Effector CD8-positive, alpha-beta T cell (primary cell): ENCODE measurements around the gene NAT8.
"Not testable (repeated sequence)": the region's sequence is repeated elsewhere in the genome, so short reads cannot be mapped to it uniquely, and the experiment has no call there.

Source experiments
- DNase-seq: peaks from one replicate; lab custom pipeline; 2025; lab: John Stamatoyannopoulos, UW
- total RNA-seq, 4 experiments: gene quantifications; one replicate each; lab custom pipeline; 2026; lab: John Stamatoyannopoulos, UW

Gene NAT8, protein sequence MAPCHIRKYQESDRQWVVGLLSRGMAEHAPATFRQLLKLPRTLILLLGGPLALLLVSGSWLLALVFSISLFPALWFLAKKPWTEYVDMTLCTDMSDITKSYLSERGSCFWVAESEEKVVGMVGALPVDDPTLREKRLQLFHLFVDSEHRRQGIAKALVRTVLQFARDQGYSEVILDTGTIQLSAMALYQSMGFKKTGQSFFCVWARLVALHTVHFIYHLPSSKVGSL
- total RNA-seq: 0 to 0.18 (median 0) reads per million in 4 experiments

DNA sequence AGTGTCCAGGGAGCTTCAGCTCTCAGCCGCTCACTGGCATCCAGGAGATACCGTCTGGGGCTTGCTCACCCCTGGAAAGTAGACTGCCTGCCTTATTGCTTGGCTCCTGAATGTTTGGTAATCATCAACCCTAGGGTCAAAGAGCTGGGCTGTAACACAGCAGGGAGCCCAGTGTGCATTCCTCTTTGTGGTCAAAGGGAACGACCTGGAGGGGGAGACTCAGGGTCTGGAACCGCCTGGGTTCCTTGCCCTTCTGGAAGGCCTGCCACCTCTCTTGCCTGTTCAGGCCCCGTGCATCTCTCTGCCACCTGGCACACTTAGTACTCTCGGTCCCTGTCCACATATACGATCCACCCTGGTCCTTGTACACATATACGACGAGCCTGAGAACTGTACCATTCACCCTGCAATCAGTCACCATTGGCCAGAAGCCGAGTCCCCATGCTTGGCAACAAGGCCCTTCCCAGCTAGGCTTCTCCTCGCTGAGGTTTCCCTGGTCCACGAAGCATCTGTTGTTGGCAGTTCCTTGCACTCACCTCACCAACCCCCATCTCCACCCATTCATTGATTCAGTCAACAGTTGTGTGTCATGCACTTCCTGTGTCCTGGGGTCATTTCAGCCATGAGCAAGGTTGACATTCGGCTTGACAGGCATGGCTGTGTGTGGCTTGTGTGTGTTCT lies at the start of gene NAT8:
NAT8 (minus strand) TSS at position 85 of the 681 bp plus-strand sequence. CDS start 794 bp downstream, outside the sequence.
- DNase-seq: no peak

DNA sequence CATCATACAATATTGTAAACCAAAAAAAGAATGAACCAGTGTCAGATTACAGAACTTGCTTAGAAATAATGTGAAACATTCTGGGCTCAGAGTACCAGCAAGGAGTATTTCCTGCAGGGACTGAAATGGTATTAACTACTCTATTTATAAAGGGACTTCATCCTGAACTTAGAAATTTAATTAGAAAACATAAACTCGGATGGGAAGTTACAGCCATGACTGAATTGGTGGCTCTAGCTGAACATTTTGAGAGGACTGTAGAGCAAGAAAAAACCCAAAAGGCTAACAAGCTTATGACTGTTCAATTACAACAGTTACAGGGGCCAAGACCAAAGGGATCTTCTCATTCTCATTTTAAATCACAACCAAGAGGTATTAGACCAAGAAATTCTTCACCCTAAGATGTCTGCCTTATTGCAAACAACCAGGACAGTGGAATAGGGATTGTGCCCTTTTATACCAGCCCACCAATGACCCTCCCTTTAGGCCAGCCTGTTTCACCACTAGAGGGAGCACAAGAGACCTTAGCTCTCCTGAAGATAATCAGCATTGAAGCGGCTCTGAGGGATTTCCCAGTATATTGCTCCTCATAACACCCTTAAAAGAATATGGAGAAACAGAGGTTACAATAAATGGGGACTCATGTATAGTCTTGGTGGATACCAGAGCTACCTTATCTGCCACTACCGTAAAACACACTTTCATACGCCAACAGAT lies 48.3 kb upstream of the NAT8 start:
- not testable (repeated sequence) for DNase-seq

DNA sequence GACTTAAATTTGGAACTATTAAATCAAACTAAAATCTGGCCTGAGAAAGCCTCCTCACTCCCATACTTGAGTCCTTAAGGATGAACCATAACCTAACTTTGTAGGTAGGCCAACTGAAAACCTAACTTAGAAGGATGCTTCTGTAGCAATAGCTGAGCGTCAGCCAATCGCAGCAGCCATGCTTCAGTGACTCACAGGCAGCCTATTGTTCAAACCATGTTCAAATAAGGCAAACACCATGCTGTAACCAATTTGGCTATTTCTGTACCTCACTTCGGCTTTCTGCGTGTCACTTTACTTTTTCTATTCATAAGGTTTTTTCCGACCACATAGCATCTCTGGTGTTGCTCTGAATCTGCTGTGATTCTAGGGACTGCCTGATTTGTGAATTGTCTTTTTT lies 46.3 kb upstream of the NAT8 start:
- DNase-seq: not testable (repeated sequence)

DNA sequence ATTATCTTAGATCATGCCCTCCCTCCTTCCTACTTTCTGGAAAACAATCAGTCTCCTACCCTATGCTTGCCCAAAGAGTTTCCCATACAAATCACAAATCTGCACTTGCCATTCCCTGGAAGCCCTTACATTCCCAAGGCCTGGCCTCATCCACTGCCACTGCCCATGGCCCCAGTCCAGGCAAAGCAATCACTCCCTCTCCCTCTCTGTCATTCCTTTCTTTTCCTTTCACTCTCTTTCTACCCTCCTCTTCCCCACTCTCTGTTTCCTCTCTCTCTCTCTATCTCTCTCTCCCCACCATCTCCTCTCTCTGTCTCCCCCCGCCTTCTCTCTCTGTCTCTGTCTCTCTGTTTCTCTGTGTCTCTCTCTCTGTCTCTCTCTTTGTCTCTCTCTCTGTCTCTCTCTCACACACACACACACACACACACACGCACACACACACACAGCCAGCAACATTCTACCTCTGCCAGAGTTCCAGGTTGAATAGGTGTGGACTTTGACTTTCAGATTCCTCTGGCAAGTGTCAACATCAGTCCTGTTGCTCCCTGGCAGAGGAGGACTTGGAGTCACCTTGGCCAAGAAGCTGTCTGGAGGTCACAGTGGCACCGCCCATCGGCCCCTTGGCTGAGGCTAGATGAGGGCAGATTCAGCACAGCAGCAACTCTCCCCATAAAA lies 43.7 kb upstream of the NAT8 start:
- DNase-seq: no peak

DNA sequence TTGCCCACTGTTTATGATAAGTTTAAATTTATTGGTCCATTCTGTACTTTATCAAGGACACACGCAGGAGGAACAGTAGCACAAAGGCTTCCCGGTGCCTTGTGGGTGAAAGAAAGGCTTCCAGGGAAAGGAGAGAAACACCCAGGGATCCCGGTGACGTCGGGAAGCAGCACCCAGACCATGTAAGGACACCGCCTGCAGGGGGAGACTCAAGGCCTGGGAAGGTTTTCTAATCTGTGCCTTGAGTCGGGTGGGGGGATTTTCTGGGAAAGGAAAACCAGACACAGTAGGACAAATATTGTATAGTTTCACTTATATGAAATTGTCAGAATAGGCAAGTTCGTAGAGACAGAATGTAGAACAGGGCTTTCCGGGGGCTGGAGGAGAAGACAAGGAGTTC lies 42.7 kb upstream of the NAT8 start:
- DNase-seq: not testable (repeated sequence)

DNA sequence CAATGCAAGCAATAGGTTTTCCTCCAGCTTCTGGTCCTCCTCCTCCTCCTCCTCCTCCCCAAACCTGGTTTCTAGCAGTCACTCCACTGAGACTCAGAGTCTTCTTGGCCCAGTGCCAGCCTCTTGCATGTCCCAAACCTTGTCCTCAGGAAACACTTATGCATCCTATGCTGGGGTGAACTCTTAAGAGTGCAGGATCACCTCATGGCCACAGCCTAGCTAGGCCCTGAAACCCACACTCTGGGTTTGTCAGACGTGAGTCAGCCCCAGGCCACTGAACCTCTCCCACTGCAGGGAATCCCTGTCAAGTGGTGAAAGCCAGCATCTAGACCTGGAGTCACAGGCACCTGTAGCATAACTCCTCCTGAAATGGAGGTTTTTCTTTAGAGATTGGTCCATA lies 42.1 kb upstream of the NAT8 start:
- not testable (repeated sequence) for DNase-seq

DNA sequence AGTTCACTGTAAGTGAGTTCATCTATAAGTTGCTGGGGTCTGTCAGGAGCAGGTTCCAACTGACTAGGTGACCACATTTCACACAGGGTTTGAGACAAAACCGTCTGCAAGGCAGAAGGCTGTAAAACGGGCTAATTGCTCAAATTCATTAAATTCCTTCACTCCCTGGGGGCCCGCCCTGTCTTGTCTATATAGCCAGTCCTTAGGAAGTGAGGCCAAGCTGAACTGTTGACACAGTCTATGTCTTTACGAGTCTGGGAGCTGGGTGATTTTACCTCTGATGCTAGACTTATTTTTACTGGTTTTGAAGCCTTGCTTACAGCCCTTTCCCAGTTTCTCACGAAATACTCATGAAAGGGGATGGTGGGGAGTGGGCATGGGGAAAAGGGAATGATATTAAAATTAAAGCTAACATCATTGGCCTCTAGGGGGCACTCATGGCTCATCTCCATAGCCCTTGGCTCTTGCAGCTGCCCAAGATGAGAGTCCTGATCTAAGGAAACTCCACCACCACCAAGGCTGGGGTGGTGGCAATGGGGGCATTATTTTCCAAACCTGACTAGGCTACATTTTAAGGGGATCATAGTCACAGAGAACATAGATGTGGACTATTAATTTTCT lies 37.8 kb upstream of the NAT8 start:
- not testable (repeated sequence) for DNase-seq

DNA sequence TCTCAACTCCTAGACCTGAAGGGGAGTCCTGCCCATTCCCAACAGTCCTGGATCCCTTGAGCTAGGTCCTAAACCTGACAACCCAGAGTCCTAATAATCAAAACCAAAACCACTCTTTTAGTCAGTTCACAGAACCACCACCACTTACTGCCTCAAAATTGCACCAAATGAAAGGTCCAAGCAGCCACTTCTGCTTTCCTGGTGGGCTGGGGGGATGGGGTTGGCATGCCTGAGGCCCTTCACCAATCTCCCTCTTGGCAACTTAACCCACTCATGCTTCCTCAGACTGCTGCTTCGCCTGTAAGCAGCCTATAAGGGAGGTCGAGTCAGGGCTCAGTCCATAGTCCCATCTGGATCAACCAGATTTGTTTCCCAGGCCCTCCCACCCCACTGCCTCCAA lies 37.0 kb upstream of the NAT8 start:
- DNase-seq: not testable (repeated sequence)

DNA sequence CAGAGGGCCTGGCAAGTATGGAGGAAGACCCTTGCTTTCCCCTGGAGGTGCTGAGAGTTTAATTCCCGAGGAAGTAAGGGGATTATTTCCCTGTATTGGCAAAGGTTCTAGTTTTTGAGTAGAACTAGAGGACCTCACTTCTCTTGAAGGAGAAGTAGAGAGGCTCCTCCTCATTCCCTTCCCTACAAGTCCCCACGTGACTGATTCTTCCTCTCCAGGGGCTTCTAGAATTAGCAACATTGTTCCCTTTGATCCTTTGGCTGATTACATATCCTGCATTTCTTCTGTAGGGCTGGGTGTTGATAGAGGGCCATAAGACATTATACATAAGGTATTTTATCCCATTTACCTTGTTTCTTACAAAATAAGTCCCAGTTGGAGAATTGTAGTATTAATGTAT lies 35.8 kb upstream of the NAT8 start:
- not testable (repeated sequence) for DNase-seq

DNA sequence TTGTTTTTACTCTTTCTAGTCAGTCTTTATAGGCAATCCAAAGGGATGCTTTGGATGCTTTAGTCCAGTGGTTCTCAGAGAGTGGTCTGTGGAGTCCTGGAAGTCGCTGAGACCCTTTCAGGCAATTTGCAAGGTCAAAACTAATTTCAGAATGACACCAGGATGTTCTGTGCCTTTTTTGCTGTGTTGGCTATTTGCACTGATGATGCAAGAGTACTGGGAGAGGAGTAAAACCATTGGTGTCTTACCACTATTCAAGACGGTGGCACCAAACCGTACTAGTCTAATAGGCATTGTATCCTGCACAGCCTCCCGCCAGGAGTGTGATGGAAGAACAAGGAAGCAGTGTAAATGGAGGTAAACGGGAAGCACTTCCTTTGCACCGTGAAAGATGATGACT lies 34.0 kb upstream of the NAT8 start:
- DNase-seq: not testable (repeated sequence)

DNA sequence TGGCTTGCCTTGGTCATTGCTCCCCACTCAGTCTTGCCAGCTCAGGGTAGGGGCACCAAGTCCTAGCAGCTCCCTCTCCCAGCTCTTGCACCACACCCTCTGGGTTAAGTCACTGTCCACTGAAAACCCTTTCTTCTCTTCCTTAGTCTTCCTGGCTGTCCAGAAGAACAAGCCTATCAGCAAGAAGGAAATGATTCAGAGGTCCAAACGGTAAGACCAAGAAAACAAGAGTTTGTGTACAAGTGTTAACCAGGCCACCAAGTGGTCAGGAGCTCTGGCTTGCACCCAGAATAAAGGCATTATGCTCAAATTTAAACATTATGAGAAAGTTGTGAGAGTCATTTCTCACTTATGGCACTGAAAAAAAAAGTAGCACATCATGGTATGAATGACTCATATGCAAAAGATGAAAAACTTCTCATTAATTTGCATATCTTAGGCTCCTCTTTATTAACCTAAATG lies 32.5 kb upstream of the NAT8 start:
- not testable (repeated sequence) for DNase-seq

DNA sequence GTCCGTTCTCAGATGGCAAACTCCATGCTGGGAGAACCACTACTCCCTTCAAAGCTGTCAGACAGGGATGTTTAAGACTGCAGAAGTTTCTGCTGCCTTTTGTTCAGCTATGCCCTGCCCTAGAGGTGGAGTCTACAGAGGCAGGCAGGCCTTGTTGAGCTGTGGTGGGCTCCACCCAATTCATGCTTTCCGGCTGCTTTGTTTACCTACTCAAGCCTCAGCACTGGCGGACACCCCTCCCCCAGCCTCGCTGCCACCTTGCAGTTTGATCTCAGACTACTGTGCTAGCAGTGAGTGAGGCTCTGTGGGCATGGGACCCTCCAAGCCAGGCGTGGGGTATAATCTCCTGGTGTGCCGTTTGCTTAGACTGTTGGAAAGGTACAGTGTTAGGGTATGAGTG lies 27.8 kb upstream of the NAT8 start:
- DNase-seq: not testable (repeated sequence)

DNA sequence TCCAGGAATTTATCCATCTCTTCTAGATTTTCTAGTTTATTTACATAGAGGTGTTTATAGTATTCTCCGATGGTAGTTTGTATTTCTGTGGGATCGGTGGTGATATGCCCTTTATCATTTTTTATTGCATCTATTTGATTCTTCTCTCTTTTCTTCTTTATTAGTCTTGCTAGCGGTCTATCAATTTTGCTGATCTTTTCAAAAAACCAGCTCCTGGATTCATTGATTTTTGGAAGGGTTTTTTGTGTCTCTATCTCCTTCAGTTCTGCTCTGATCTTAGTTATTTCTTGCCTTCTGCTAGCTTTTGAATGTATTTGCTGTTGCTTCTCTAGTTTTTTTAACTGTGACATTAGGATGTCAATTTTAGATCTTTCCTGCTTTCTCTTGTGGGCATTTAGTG lies 25.0 kb upstream of the NAT8 start:
- not testable (repeated sequence) for DNase-seq

DNA sequence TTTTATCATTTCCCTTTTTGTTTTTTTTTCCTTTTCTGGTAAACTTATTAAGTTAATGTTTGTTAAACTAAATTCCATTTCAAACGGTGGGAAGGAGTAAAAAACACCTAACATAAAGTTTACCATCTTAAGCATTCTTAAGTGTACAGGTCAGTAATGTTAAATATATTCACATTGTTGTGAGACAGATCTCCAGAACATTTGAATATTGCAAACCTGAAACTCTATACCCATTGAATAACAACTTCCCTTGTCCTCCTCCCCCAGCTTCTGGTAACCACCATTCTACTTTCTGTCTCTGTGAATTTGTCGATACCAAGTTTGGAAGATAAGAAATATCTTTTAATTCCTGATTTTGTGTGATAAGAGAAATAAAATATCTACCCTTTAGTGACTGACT lies 12.0 kb upstream of the NAT8 start:
- no peak for DNase-seq

DNA sequence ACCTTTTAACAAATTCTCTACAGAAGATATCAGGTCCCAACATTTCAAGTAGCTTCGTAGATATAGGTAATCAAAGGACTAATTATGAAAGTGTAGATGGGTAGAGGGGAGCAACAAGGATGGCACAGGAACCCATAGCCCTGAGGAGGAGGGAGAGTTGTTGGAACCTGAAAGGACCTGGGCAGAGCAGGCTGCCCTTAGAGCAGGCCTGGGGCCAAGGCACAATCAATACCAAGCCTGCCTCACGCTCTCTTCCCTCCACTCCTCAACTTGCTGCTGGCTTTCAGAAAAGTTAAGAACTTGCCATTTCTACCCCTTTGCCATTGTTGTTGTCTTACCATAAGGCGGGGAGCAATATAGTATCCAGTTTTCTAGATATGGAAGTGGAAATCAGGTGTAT lies 10.1 kb upstream of the NAT8 start:
- DNase-seq: no peak

DNA sequence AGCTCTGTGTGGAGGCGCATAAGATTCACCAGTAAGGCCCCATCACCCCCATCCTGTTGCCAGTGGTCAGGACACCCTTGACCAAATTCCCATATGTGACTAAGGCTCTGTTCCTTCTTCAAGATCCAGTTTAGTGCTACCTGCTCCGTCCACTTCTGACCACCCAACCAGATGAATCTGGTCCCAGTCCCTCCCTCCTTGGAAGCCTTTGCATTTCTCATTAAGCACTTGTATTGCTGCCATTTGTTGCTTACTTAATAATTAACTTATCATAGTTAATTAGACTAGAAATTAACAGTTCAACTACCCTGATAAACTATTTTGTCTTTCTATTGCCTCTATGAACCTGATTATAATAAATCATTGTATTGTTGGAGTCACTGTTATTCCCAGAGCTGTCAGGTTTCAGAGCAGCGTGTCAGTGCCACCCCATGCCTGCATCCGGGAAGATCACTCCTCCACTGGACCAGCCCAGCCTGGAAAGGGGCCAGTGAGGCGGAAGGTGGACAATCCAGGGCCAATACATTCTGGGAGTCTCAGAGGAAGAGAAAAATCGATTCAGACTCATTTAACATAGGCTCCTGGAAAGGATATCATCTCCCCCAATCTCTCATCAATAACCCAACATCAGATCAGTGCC lies 9.5 kb upstream of the NAT8 start:
- DNase-seq: no peak

DNA sequence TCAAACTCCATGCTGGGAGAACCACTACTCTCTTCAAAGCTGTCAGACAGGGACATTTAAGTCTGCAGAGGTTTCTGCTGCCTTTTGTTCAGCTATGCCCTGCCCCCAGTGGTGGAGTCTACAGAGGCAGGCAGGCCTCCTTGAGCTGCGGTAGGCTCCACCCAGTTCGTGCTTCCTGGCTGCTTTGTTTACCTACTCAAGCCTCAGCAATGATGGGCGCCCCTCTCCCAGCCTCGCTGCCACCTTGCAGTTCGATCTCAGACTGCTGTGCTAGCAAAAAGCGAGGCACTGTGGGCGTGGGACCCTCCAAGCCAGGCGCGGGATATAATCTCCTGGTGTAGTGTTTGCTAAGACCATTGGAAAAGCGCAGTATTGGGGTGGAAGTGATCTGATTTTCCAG lies 5.5 kb upstream of the NAT8 start:
- not testable (repeated sequence) for DNase-seq

DNA sequence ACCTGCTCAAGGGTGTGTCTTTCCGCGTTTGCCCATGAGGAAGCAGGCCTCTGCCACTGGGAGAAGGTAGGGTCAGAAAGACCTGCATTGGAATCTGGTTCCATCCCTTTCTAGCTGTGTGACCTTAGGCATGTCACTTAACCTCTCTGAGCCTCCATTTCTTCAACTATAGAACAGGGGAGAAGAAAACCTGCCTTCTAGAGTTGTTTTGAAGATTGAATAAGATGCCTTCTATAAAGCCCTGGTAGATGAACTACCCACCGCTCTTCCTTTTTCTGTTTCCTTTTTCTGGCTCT lies 507 bp downstream of the NAT8 start:
- DNase-seq: no peak

DNA sequence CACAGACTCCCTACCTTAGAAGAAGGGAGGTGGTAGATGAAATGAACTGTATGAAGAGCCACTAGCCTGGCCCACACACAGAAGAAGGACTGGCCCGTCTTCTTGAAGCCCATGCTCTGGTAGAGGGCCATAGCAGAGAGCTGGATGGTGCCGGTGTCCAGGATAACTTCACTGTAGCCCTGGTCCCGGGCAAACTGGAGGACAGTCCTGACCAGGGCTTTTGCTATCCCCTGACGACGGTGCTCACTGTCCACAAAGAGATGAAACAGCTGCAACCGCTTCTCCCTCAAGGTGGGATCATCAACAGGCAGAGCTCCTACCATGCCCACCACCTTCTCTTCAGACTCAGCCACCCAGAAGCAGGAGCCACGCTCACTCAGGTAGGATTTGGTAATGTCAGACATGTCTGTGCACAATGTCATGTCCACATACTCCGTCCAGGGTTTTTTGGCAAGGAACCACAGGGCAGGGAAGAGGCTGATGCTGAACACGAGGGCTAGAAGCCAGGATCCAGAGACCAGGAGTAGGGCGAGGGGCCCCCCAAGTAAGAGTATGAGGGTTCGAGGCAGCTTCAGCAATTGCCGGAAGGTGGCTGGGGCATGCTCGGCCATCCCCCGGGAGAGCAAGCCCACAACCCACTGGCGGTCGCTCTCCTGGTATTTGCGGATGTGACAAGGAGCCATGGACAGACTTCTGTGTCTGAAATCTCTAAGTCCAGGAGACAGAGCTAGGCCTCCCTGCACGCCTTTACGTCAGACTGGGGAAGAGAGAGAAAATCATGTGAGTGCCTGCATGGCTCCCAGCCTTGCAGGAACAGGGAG lies 1.1 kb downstream of the NAT8 start:
- DNase-seq: no peak

DNA sequence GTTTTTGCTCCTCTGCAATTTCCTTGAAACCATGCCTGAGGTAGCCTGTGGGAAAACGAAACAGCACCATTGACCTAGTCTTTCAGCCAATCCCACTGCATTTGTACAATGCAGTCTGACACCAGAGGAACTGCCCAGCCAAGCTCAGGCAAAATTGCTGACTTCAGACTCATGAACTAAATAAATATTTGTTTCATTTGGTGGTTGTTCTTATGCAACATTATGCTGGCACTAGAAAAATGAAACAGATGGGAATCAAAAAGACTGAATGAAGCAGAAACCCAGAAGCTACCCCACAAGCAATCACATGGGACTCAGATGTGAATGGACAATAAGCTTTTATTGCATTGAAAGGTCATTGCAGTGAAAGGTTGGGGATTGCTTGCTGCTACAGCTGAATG lies 1.7 kb downstream of the NAT8 start:
- DNase-seq: no peak

DNA sequence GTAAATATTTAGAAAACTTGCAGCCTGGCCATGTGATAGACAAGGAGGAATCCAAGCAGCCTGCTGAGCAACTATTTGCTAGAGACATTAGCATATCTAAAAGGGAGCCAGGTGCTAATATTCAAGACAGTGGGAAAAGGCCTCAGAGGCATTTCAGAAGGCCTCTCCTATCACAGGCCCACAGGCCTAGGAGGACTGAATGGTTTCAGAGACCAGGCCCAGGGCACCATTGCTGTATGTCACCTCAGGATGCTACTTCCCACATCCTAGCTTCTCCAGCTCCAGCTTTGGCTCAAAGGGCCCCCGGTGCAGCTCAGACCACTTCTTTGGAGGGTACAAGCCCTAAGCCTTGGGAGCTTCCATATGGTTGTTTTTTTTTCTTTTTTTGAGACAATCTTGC lies 3.8 kb downstream of the NAT8 start:
- no peak for DNase-seq
